ENCODE data around the gene PPTC7.

GRCh38 chr12:110508071-110508586, 75.0 kb downstream of the PPTC7 start:
- TF ChIP-seq CTCF (IDR thresholded peaks at IDR 0.05) (no peak), POLR2A (IDR thresholded peaks at IDR 0.05) (no peak), POLR2AphosphoS5 (IDR thresholded peaks at IDR 0.05) (no peak)
